ENCODE data around the gene EFNA3. TPM values are rescaled to one million over a fixed set of nuclear protein-coding genes. Genes with fewer than 3 reads are reported as not detected.

The EFNA3 gene
- total RNA-seq, 5 donors from 2014 or later (not counting 1 experiment from before 2014, with no cell fraction given): 0.68 to 2.6 (median 2.3) TPM; not detected in 1

DNA sequence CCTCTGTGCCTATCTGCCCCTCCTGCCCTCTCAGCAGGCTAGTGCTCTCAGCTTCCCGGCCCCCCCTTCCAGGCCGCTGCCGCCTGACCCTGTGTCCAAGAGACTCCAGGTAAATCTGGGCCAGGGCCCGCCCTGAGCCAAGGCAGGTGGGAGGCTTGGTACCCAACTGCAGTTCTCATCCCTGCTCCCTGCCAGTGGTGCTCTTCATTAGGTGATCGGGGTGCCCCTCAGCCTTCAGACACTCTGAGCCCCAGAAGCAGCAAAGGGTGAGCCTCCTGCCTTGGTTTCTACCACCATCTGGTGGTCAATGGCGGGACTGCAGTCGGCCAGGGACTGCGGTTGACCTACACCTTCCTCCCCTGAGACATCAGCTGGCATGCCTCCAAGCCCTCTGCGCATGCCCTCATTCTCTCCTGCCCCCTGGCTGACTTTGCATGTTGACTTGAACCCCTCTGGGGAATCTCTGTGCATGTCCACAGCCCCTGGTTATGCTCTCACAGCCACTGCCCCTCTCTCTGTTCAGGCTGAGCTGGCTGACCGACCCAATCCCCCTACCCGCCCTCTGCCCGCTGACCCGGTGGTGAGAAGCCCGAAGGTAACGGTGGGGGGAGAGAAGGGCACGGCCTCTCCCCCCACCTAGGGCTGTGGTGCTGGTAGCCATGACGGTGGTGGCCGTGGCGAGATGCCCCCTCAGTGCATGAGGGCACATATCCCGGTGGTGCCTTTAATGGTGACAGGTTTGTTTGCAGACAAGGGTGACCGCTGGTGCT, 17.1 kb upstream of the EFNA3 start:
- Histone ChIP-seq H3K27me3 (replicated peaks in 1 of 2; ENCODE audit: control insufficient read depth in 2 of 2, extremely low read depth in 1 of 2, insufficient read depth in 2 of 2, low read length in 1 of 2) (no peaks in the 10 kb centered on the region), H3K4me1 (ENCODE audit: control insufficient read depth in 1 of 2, extremely low read depth in 1 of 2, insufficient read depth in 2 of 2, low read length in 2 of 2) (peaks cover 14 to 31% of the 10 kb centered on the region in 2 experiments), H3K27ac (ENCODE audit: low read length) (no peak overlapping the region), H3K4me3 (ENCODE audit: control insufficient read depth in 1 of 2, extremely low read depth in 1 of 2, low read length in 1 of 2) (no peak overlapping the region), H3K9me3 (no peaks in the 10 kb centered on the region), H3K36me3 (ENCODE audit: control insufficient read depth in 2 of 2, extremely low read depth in 1 of 2, insufficient read depth in 1 of 2, low read length in 1 of 2) (peaks cover 0 to 16% of the 10 kb centered on the region in 2 donors)
- H3K4me1 Mint-ChIP-seq: peaks cover 26 to 41% (median 38%) of the 10 kb centered on the region in 3 donors
- ATAC-seq (replicated peaks in 1 of 4) (peak; percentile 55 to 57 (median 55)), DNase-seq (peak; percentile 76 to 98 (median 89))
- ChIA-PET POLR2A (no interaction called here), CTCF (interaction anchor here (0.5 to 9.5 kb wide), 13 partner anchors 10 to 587 kb away, joined by 3 to 57 read pairs (median 3); partner anchors contain the start of genes ADAM15 (in 1 of the 2) and PMVK (in 1 of the 2))
- peaks cover 12% of the 10 kb centered on the region for H3K36me3 Mint-ChIP-seq
- H3K4me3 Mint-ChIP-seq: peak overlapping the region; percentile 20 to 62 (median 34)
- WGBS (ENCODE audit: insufficient coverage): 40% methylated on average over 14 of the region's 21 CpGs
- peak overlapping the region in 1 of 2 donors; percentile 75 for H3K27ac Mint-ChIP-seq
- H3K9me3 Mint-ChIP-seq: no peaks in the 10 kb centered on the region
- H3K27me3 Mint-ChIP-seq: no peaks in the 10 kb centered on the region

DNA sequence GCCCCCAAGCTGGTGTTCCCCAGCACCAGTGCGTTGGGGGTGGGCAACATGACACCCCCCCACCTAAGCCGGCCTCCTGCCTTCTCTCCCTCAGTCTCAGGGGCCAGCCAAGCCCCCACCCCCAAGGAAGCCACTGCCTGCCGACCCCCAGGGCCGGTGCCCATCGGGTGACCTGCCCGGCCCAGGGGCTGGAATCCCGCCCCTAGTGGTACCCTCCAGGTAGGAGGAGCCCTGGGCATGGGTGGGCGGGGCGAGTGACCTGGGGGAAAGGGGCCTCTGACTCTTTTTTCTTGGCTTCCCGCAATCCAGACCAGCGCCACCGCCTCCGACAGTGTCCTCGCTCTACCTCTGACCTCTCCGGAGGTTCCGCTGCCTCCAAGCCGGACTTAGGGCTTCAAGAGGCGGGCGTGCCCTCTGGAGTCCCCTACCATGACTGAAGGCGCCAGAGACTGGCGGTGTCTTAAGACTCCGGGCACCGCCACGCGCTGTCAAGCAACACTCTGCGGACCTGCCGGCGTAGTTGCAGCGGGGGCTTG, 16.4 kb upstream of the EFNA3 start:
- DNase-seq (no peak), ATAC-seq (replicated peaks in 1 of 4) (no peak)
- no peaks in the 10 kb centered on the region for H3K9me3 Mint-ChIP-seq
- ChIA-PET POLR2A (no interaction called here), CTCF (interaction anchor here (0.5 to 9.5 kb wide), 8 partner anchors 11 to 586 kb away, joined by 3 to 57 read pairs (median 4); partner anchors contain the start of genes ADAM15 (in 1 of the 2) and PMVK (in 1 of the 2))
- H3K4me3 ChIP-seq (ENCODE audit: control insufficient read depth in 1 of 2, extremely low read depth in 1 of 2, low read length in 1 of 2): no peak overlapping the region
- peaks cover 14 to 31% of the 10 kb centered on the region in 2 experiments for H3K4me1 ChIP-seq (ENCODE audit: control insufficient read depth in 1 of 2, extremely low read depth in 1 of 2, insufficient read depth in 2 of 2, low read length in 2 of 2)
- H3K36me3 ChIP-seq (ENCODE audit: control insufficient read depth in 2 of 2, extremely low read depth in 1 of 2, insufficient read depth in 1 of 2, low read length in 1 of 2): peaks cover 0 to 15% of the 10 kb centered on the region in 2 donors
- no peak overlapping the region for H3K27ac Mint-ChIP-seq
- no peaks in the 10 kb centered on the region for H3K27me3 Mint-ChIP-seq
- peaks cover 26 to 43% (median 38%) of the 10 kb centered on the region in 3 donors for H3K4me1 Mint-ChIP-seq
- H3K4me3 Mint-ChIP-seq: peak overlapping the region in 2 of 3 donors; percentile 84 to 86
- no peaks in the 10 kb centered on the region for H3K9me3 ChIP-seq
- no peak overlapping the region for H3K27ac ChIP-seq (ENCODE audit: low read length)
- H3K27me3 ChIP-seq (replicated peaks in 1 of 2; ENCODE audit: control insufficient read depth in 2 of 2, extremely low read depth in 1 of 2, insufficient read depth in 2 of 2, low read length in 1 of 2): no peaks in the 10 kb centered on the region
- H3K36me3 Mint-ChIP-seq: peaks cover 16% of the 10 kb centered on the region
- 71% methylated on average over 25 of the region's 29 CpGs for WGBS (ENCODE audit: insufficient coverage)

DNA sequence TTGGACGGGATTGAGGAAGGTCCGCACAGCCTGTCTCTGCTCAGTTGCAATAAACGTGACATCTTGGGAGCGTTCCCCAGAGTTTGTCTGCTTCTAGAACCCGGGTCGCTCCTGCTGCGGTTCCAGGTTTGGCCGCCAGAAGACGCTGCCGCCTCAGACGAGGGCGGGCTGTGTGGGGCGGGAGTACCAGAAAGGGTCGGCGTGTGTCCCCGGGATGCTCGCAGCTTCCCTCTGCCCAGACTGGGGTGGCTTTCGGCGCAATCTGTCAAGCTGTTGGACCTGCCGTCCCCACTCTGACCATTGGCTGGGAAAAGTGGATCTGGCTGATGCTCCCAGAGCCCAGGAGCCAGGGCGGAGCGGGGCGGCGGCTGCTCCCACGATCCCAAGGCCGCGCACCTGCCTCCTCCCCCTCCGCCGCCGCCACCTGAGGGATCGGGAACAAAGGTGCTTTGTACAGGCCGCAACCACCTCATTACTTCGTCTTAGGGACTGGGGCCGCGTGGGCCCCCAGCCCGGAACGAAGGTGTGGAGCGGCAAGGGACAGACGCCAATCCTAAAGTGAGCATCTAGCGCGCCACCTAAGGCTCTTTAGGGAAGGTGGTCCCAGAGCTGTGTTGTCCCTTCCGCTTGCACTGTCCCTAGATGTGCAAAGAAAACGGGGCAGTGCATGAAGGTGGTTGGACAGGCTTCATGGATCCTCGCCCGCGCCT, 15.8 kb upstream of the EFNA3 start:
- H3K4me3 ChIP-seq (ENCODE audit: control insufficient read depth in 1 of 2, extremely low read depth in 1 of 2, low read length in 1 of 2): peak overlapping the region; percentile 86 to 89
- Mint-ChIP-seq H3K27ac (peak overlapping the region in 1 of 2 donors; percentile 83), H3K27me3 (no peaks in the 10 kb centered on the region), H3K36me3 (peaks cover 18% of the 10 kb centered on the region), H3K9me3 (no peaks in the 10 kb centered on the region), H3K4me3 (peak overlapping the region; percentile 84 to 88 (median 86)), H3K4me1 (peaks cover 26 to 43% (median 38%) of the 10 kb centered on the region in 3 donors)
- H3K9me3 ChIP-seq: no peaks in the 10 kb centered on the region
- ChIA-PET CTCF (interaction anchor here (1.3 to 9.5 kb wide), 2 partner anchors 22 to 23 kb away, joined by 4 to 57 read pairs; no protein-coding TSS in a partner anchor), POLR2A (interaction anchor here in 1 of 2 donors (0.9 kb wide), 1 partner anchor 23 kb away, joined by 3 read pairs; no protein-coding TSS in a partner anchor)
- WGBS (ENCODE audit: insufficient coverage): 6% methylated on average over 46 of the region's 46 CpGs
- peak overlapping the region; percentile 47 for H3K27ac ChIP-seq (ENCODE audit: low read length)
- no peaks in the 10 kb centered on the region for H3K27me3 ChIP-seq (replicated peaks in 1 of 2; ENCODE audit: control insufficient read depth in 2 of 2, extremely low read depth in 1 of 2, insufficient read depth in 2 of 2, low read length in 1 of 2)
- DNase-seq (peak in 32 of 35 experiments; percentile 46 to 81 (median 67)), ATAC-seq (replicated peaks in 1 of 4) (peak; percentile 41 to 45 (median 43))
- H3K4me1 ChIP-seq (ENCODE audit: control insufficient read depth in 1 of 2, extremely low read depth in 1 of 2, insufficient read depth in 2 of 2, low read length in 2 of 2): peaks cover 14 to 31% of the 10 kb centered on the region in 2 experiments
- H3K36me3 ChIP-seq (ENCODE audit: control insufficient read depth in 2 of 2, extremely low read depth in 1 of 2, insufficient read depth in 1 of 2, low read length in 1 of 2): peaks cover 0 to 11% of the 10 kb centered on the region in 2 donors

DNA sequence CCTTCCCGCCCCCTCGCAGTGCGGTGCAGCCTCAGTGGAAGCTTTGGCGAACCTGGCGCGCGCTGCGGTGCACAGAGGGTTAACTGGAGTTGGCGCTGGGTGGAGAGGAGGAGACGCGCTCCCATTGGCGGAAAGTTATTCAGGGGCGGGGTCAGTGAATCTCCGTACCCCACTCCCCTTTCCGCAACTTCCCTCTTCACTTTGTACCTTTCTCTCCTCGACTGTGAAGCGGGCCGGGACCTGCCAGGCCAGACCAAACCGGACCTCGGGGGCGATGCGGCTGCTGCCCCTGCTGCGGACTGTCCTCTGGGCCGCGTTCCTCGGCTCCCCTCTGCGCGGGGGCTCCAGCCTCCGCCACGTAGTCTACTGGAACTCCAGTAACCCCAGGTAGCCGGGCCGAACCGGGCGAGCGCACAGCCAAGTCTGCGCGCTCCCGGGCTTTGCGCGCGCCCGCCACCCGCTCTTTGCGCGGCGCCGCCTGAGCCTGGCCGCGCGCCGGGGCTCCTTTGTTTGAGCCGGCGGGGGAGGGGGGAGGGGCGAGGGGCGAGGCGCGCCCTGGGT, 15.0 kb upstream of the EFNA3 start, which contains the start of gene EFNA4:
Gene EFNA4 (plus strand): TSS at position 191 of the 561 bp plus-strand sequence. CDS start 84 bp downstream, at position 275.
- DNase-seq: peak; percentile 63 to 90 (median 81)
- H3K27ac Mint-ChIP-seq: peak within 1 kb of the TSS; percentile 68 to 83
- Histone ChIP-seq H3K4me3 (ENCODE audit: control insufficient read depth in 1 of 2, extremely low read depth in 1 of 2, low read length in 1 of 2) (peak within 1 kb of the TSS; percentile 86 to 89), H3K4me1 (ENCODE audit: control insufficient read depth in 1 of 2, extremely low read depth in 1 of 2, insufficient read depth in 2 of 2, low read length in 2 of 2) (peaks cover 14 to 31% of the 10 kb centered on the region in 2 experiments), H3K27me3 (replicated peaks in 1 of 2; ENCODE audit: control insufficient read depth in 2 of 2, extremely low read depth in 1 of 2, insufficient read depth in 2 of 2, low read length in 1 of 2) (no peaks in the 10 kb centered on the region), H3K27ac (ENCODE audit: low read length) (peak within 1 kb of the TSS; percentile 47), H3K9me3 (no peaks in the 10 kb centered on the region), H3K36me3 (ENCODE audit: control insufficient read depth in 2 of 2, extremely low read depth in 1 of 2, insufficient read depth in 1 of 2, low read length in 1 of 2) (peaks cover 0 to 10% of the 10 kb centered on the region in 2 donors)
- H3K4me3 Mint-ChIP-seq: peak within 1 kb of the TSS; percentile 84 to 88 (median 86)
- ATAC-seq (replicated peaks in 1 of 4): peak; percentile 88 to 89 (median 89)
- H3K9me3 Mint-ChIP-seq: no peaks in the 10 kb centered on the region
- POLR2A ChIA-PET: interaction anchor here in 1 of 2 donors (0.6 to 0.9 kb wide), 2 partner anchors 22 to 76 kb away, joined by 3 read pairs; no protein-coding TSS in a partner anchor
- 0% methylated on average over 23 of the region's 57 CpGs for WGBS (ENCODE audit: insufficient coverage)
- CTCF ChIA-PET: interaction anchor here (0.5 to 9.5 kb wide), 3 partner anchors 19 to 22 kb away, joined by 3 to 57 read pairs (median 4); no protein-coding TSS in a partner anchor
- peaks cover 13% of the 10 kb centered on the region for H3K36me3 Mint-ChIP-seq
- no peaks in the 10 kb centered on the region for H3K27me3 Mint-ChIP-seq
- peaks cover 26 to 43% (median 41%) of the 10 kb centered on the region in 3 donors for H3K4me1 Mint-ChIP-seq

DNA sequence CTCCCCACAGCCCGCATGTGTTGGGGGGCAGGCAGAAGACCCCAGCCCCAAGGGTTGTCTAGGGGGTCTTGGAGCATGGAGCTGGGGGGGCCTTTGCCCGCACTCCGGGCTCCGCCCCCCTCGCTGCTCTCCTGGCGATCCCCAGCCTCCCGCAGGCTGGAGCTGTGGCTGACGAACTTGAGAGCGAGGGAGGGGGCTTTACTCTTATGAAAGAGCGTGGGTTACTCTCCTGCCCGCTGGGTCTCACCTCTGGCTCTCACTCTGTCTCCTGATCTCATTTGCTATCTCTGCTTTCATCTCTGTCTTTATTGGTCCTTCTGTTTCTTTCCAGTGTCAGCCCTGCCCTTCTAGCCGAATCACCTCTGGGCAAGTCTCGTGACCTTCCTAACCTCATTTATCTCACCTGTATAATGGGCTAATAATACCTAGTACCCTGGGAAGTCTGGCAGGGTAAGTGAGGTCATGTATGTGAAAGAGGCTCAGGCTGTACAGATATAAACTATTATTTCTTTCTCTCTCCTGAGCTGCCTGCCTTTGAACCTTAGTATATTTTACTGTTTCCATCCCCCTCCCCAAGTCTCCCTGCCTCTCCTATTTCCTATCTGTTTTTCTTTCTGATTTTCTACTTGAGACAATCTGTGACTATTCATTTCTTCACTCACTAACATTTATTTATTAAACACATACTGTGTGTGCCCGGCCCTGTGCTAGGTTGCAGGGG, 14.4 kb upstream of the EFNA3 start:
- peak overlapping the region; percentile 36 to 54 for H3K27ac Mint-ChIP-seq
- peaks cover under 1 to 15% of the 10 kb centered on the region in 2 donors for H3K36me3 ChIP-seq (ENCODE audit: control insufficient read depth in 2 of 2, extremely low read depth in 1 of 2, insufficient read depth in 1 of 2, low read length in 1 of 2)

More for the DNA sequence above, 14.4 kb upstream of the EFNA3 start:
- no peaks in the 10 kb centered on the region for H3K9me3 Mint-ChIP-seq
- ATAC-seq (replicated peaks in 1 of 4) (peak in 3 of 4 experiments; percentile 2 to 15 (median 3)), DNase-seq (peak in 4 of 35 experiments; percentile 22 to 58 (median 27))
- Histone ChIP-seq H3K27ac (ENCODE audit: low read length) (no peak overlapping the region), H3K4me1 (ENCODE audit: control insufficient read depth in 1 of 2, extremely low read depth in 1 of 2, insufficient read depth in 2 of 2, low read length in 2 of 2) (peaks cover 14 to 31% of the 10 kb centered on the region in 2 experiments), H3K9me3 (no peaks in the 10 kb centered on the region), H3K4me3 (ENCODE audit: control insufficient read depth in 1 of 2, extremely low read depth in 1 of 2, low read length in 1 of 2) (peak overlapping the region; percentile 66 to 89), H3K27me3 (replicated peaks in 1 of 2; ENCODE audit: control insufficient read depth in 2 of 2, extremely low read depth in 1 of 2, insufficient read depth in 2 of 2, low read length in 1 of 2) (no peaks in the 10 kb centered on the region)
- 0% methylated on average over 5 of the region's 14 CpGs for WGBS (ENCODE audit: insufficient coverage)
- POLR2A ChIA-PET: interaction anchor here in 1 of 2 donors (0.6 kb wide), 1 partner anchor 505 kb away, joined by 4 read pairs; no protein-coding TSS in a partner anchor
- H3K4me1 Mint-ChIP-seq: peaks cover 26 to 43% (median 41%) of the 10 kb centered on the region in 3 donors
- H3K36me3 Mint-ChIP-seq: peaks cover 11% of the 10 kb centered on the region
- H3K27me3 Mint-ChIP-seq: no peaks in the 10 kb centered on the region
- peak overlapping the region; percentile 83 to 86 (median 84) for H3K4me3 Mint-ChIP-seq
- CTCF ChIA-PET: interaction anchor here in 1 of 2 donors (0.6 to 9.5 kb wide), 2 partner anchors 14 to 21 kb away, joined by 3 to 57 read pairs; no protein-coding TSS in a partner anchor
